GM21786 (cell line): ENCODE results near the gene NUP210L.

ENCODE experiments used
- ATAC-seq: cut with Tn5 transposase; IDR thresholded peaks from one replicate; pipeline ENCODE4 v1.9.1; 2021; ENCODE audit not compliant: unreplicated experiment

The NUP210L gene

GRCh38 chr1:154154534-154155191 lies at the start of gene NUP210L:
Gene NUP210L (minus strand): TSS chr1:154155073.
- ATAC-seq = no peak

GRCh38 chr1:154199563-154199879 lies 44.6 kb upstream of the NUP210L start:
- no peak for ATAC-seq

DNA sequence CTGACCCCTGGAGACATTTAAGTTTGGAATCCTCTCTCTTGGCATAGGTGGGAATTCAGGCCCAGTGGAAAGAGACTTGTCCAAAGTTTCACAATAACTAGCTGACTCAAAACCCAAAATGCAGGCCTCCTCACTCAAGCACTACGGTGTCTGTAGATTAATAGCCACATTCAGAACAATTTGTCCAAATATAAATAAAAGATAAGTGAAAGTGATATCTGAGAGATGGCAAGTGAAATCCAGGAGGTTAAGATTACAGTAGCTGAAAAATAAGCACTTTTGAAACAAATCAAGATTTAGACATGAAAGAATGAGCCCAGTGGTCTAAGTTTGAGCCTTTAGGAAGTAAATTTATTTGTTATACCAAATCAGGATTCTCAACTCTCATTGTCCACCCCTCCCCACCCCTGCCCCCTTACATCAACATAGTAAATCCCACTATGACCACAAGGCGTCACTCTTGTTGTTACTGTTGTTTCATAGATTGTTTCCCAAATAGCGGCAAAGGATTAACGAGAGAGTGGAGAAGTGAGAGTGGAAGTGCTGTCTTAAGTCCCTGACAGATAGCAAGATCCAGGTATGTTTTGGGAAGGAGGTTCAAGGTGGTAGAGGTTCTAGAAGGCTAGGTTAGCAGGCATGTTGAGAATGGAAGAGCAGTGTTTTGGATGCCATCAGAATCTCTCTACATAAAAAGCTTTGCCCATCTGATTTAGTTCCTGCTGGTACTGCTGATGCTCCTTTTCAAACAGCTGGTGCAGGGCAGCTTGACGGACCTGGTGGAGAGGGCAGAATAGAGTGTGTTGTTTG lies 44.1 kb upstream of the NUP210L start:
- no peak for ATAC-seq

GRCh38 chr1:154193821-154194220 lies 38.9 kb upstream of the NUP210L start:
- no peak for ATAC-seq

- no peak for ATAC-seq
Observed at GRCh38 chr1:154192476-154192875, 37.6 kb upstream of the NUP210L start.

GRCh38 chr1:154191990-154192461 lies 37.2 kb upstream of the NUP210L start, which contains the start of gene TPM3:
Gene TPM3 (minus strand): TSS chr1:154192100. CDS start chr1:154192018, 82 bp downstream.
- no peak for ATAC-seq

- ATAC-seq = no peak
Observed at GRCh38 chr1:154190550-154190949, 35.7 kb upstream of the NUP210L start.

GRCh38 chr1:154186852-154187501 lies 32.1 kb upstream of the NUP210L start:
- ATAC-seq = no peak

- no peak for ATAC-seq
Observed at GRCh38 chr1:154186177-154186576, 31.3 kb upstream of the NUP210L start.

- peak; percentile 70 for ATAC-seq
Observed at GRCh38 chr1:154183046-154183915, 28.4 kb upstream of the NUP210L start.

- ATAC-seq = peak; percentile 44
Observed at GRCh38 chr1:154182344-154183045, 27.6 kb upstream of the NUP210L start.

GRCh38 chr1:154181944-154182343 lies 27.1 kb upstream of the NUP210L start:
- no peak for ATAC-seq

DNA sequence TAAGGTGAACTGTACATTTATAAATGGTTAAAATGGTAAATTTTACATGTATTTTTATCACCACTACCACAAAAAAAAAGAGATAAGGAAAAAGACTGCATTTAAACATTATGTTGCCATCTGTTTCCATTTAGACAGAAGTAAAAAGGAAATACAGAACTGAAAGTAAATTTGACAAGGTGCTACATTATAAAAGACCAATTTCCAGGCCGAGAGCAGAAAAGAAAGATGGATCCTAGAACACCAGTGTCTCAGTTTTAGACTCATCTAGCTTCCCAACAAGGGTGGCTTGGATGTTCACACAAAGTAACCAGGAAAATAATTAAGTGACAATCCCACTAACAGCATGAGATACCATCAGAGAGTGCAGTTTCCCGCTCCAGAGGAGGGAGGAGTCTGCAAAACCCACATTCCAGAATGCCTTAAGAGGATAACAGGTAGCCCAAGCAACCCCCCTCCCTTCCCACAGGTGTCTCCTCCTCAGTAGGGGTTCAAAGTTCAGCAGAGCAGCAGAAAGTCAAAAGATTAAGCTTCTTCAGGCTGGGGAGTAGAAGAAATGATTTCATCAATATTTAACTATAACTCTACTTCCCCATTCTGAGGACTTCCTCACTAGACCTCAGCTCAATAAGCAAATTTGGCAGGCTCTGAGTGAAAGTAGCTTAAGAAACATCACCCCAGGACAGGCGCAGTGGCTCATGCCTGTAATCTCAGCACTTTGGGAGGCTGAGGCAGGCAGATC lies 25.2 kb upstream of the NUP210L start:
- ATAC-seq = peak; percentile 28

- ATAC-seq = no peak
Observed at GRCh38 chr1:154178911-154179811, 24.3 kb upstream of the NUP210L start.

DNA sequence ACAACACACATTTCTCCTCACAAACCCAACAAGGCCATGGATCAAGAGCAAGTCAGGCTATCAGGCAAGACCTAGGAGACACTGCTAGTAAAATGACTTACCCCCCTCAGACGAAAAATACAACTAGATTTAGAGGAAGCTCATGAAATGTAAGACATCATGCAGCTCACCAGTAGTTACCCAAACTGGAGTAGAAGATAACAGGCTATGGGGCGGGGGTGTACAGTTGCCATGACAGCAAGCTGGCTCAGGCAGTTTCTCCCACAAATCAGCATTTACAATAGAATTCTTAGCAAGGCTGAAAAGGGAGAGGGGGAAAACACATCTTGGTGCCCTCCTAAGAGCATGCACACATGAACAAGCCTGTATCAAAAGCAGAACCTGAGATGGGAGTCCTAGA lies 23.1 kb upstream of the NUP210L start:
- ATAC-seq = no peak

- no peak for ATAC-seq
Observed at GRCh38 chr1:154176337-154176736, 21.5 kb upstream of the NUP210L start.

- ATAC-seq = no peak
Observed at GRCh38 chr1:154174654-154175053, 19.8 kb upstream of the NUP210L start.

- ATAC-seq = no peak
Observed at GRCh38 chr1:154171880-154172279, 17.0 kb upstream of the NUP210L start.

DNA sequence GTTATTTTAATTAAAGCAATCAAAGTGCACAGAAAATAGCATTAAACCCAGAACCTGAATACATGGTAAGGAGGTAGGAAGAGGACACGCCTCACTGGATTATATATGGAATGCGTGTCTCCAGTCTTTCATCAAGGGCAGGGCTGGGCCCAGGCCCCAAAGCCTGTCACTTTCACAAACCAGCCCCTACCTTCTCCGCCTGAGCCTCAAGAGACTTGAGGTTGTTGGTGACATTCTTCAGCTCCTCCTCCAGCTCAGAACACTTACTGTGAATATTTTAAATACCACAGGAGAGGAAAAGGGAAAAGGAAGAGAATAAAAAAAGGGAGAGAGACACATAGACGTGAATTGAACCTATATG lies 16.3 kb upstream of the NUP210L start:
- no peak for ATAC-seq
